Lung (tissue), 12 donors: ENCODE data around the gene RMND5A. TPM values are rescaled to one million over a fixed set of nuclear protein-coding genes. Genes with fewer than 3 reads are reported as not detected.

ENCODE experiments used
- ATAC-seq: fragments of 200-7000 bp; cut with Tn5 transposase; one replicate; pipeline ENCODE4 v1.9.1; 2020; ENCODE audit warnings: moderate number of reproducible peaks; ENCODE audit not compliant: insufficient read depth, low FRiP score
- DNase-seq, 3 donors: peaks; one replicate each; pipeline ENCODE4 v3.0.0-alpha.2; 2013 to 2017
- H3K27ac ChIP-seq, 2 donors: one replicate each; pipeline ENCODE4 v1.5.1; 2013; ENCODE audit warnings: mild to moderate bottlenecking in 2 of 2, moderate library complexity in 2 of 2, control low read depth in 1 of 2, inconsistent platforms in 1 of 2, low read depth in 1 of 2, low read length in 1 of 2
- H3K27me3 ChIP-seq, 3 donors: one replicate each; pipeline ENCODE4 v1.5.1; 2013; ENCODE audit warnings: low read length in 2 of 3; ENCODE audit not compliant: control insufficient read depth in 3 of 3, insufficient read depth in 3 of 3
- H3K36me3 ChIP-seq, 4 donors: one replicate each; pipeline ENCODE4 v1.5.1; 2013; ENCODE audit warnings: low read length in 4 of 4, mild to moderate bottlenecking in 1 of 4, moderate library complexity in 1 of 4; ENCODE audit not compliant: control insufficient read depth in 4 of 4, insufficient read depth in 4 of 4
- H3K4me1 ChIP-seq, 5 donors: one replicate each; pipeline ENCODE4 v1.5.1; 2013; ENCODE audit warnings: low read length in 5 of 5, mild to moderate bottlenecking in 2 of 5, moderate library complexity in 1 of 5; ENCODE audit not compliant: control insufficient read depth in 5 of 5, insufficient read depth in 5 of 5
- H3K4me3 ChIP-seq: one replicate; pipeline ENCODE4 v1.5.1; 2013; ENCODE audit warnings: mild to moderate bottlenecking, control low read depth, moderate library complexity
- H3K9ac ChIP-seq, 2 donors: one replicate each; pipeline ENCODE4 v1.5.1; 2013; ENCODE audit warnings: low read length in 2 of 2, control low read depth in 1 of 2; ENCODE audit not compliant: insufficient read depth in 1 of 2
- H3K9me3 ChIP-seq, 4 donors: one replicate each; pipeline ENCODE4 v1.5.1; 2013; ENCODE audit warnings: low read length in 3 of 4, mild to moderate bottlenecking in 1 of 4, moderate library complexity in 1 of 4; ENCODE audit not compliant: control insufficient read depth in 4 of 4, insufficient read depth in 3 of 4
- WGBS, 2 donors: extraction: QIAGEN DNeasy Blood & Tissue Kit; methylation state at CpG; one replicate each; pipeline ENCODE4 v1.1.7; 2013; 5-methylcytosine and 5-hydroxymethylcytosine counted together
- polyA plus RNA-seq, 2 donors: library from polyadenylated mRNA; stranded (reverse); fragments of 200-250 nt; gene quantifications; one replicate each; pipeline ENCODE4 v1.2.1, GENCODE V29; 2013
- total RNA-seq, 2 donors: library from RNA; depleted of rRNA in 1 of 2; stranded (reverse); fragments of >200 nt in 1 of 2; gene quantifications; one replicate each; pipeline ENCODE4 v1.2.1, GENCODE V29; 2014 to 2021
- TF ChIP-seq, protein P1 (sequence below): IDR thresholded peaks from 2 replicates; pipeline ENCODE4 v1.5.1; 2012; ENCODE audit warnings: mild to moderate bottlenecking; ENCODE audit errors: control extremely low read depth, extremely low read depth
- donor health status: control.
- donor health status: control.
- donor health status: Bipolar disorder and iron deficiency.
- donor health status: healthy.
- donor health status: DM: yes; HTN: yes; CAD: no.

RMND5A gene
- total and polyA plus RNA-seq, 4 donors, result 8.9 to 73.1 (median 16.6) TPM

DNA sequence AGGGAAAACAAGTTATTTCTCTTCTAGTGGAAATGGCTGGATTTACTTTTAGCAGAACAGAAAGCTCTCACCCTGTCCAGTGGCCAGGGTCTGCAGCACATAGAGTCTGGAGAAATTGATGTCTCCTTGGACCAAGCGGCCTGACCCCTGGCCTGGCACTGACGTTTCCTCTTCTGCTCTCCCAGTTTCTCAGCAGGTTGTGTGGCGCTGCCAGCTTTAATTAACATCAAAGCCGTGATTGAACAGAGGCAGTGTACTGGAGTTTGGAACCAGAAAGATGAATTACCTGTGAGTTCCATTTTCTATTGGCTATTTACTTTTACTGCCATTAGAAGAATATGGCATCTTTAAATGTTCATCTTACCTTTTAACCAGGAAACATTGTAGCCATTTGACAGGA lies 49.7 kb downstream of the RMND5A start:
- 90% methylated on average over 4 of the region's 4 CpGs for WGBS, 2 donors
- H3K27ac ChIP-seq, result no peak overlapping the region
- no peak for DNase-seq
- H3K27me3 ChIP-seq, result no peaks in the 10 kb centered on the region
- H3K4me1 ChIP-seq, result peaks cover 0 to 11% (median 5%) of the 10 kb centered on the region in 5 donors
- peaks cover 11 to 32% (median 25%) of the 10 kb centered on the region in 4 donors for H3K36me3 ChIP-seq
- TF ChIP-seq, protein P1, sequence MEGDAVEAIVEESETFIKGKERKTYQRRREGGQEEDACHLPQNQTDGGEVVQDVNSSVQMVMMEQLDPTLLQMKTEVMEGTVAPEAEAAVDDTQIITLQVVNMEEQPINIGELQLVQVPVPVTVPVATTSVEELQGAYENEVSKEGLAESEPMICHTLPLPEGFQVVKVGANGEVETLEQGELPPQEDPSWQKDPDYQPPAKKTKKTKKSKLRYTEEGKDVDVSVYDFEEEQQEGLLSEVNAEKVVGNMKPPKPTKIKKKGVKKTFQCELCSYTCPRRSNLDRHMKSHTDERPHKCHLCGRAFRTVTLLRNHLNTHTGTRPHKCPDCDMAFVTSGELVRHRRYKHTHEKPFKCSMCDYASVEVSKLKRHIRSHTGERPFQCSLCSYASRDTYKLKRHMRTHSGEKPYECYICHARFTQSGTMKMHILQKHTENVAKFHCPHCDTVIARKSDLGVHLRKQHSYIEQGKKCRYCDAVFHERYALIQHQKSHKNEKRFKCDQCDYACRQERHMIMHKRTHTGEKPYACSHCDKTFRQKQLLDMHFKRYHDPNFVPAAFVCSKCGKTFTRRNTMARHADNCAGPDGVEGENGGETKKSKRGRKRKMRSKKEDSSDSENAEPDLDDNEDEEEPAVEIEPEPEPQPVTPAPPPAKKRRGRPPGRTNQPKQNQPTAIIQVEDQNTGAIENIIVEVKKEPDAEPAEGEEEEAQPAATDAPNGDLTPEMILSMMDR, result no peak
- H3K4me3 ChIP-seq, result no peak overlapping the region
- no peak overlapping the region for H3K9ac ChIP-seq
- no peaks in the 10 kb centered on the region for H3K9me3 ChIP-seq
- ATAC-seq, result no peak

DNA sequence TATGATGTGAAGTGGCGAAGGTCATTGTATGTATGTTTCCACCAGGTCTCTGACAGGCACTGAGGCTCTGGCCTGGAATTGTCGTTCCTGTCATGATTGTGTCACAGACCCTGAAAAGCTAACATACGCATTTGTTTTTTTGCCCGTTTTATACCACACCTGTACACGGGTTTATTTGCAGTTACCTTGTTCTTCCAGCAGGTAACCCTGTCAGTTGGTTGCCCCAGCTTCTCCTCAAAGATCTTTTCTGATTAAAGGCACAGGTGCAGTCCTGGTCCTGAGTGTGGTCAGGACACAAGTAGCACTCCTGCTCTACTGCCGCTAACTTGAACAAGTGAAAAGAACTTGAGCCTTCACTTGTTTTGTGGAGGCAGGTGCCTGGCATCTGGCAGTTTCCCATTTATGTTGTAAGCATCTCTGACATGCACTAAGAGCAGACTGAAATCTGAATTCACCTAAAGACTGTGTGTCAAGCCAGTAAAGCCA lies 50.8 kb downstream of the RMND5A start:
- TF ChIP-seq, protein P1, result no peak
- no peaks in the 10 kb centered on the region for H3K9me3 ChIP-seq
- no peak overlapping the region for H3K4me3 ChIP-seq
- ATAC-seq (no peak), DNase-seq (no peak)
- H3K4me1 ChIP-seq, result peaks cover 0 to 13% (median 5%) of the 10 kb centered on the region in 5 donors
- no peak overlapping the region for H3K27ac ChIP-seq
- WGBS, 2 donors, result 85 to 92% methylated on average over 6 of the region's 6 CpGs
- H3K27me3 ChIP-seq, result no peaks in the 10 kb centered on the region
- no peak overlapping the region for H3K9ac ChIP-seq
- peaks cover 18 to 32% (median 26%) of the 10 kb centered on the region in 4 donors for H3K36me3 ChIP-seq

DNA sequence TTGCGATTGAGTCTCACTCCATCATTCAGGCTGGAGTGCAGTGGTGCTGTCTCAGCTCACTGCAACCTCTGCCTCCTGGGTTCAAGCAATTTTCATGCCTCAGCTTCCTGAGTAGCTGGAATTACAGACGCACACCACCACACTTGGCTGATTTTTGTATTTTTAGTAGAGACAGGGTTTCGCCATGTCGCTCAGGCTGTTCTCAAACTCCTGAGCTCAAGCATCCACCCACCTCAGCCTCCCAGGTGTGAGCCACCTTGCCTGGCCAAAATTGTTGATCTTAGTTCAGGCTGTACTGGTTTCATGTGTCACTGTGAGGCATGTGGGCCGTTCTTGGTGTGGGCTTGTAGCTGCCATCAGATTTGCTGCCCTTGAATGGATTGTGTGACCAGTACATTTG lies 52.5 kb downstream of the RMND5A start:
- TF ChIP-seq, protein P1, result no peak
- no peak for ATAC-seq
- WGBS, 2 donors, result 75 to 76% methylated on average over 5 of the region's 5 CpGs
- H3K9me3 ChIP-seq, result no peaks in the 10 kb centered on the region
- no peak overlapping the region for H3K4me3 ChIP-seq
- H3K27ac ChIP-seq, result no peak overlapping the region
- H3K4me1 ChIP-seq, result peaks cover 0 to 13% (median 5%) of the 10 kb centered on the region in 5 donors
- H3K27me3 ChIP-seq, result no peaks in the 10 kb centered on the region
- peaks cover 17 to 29% (median 23%) of the 10 kb centered on the region in 4 donors for H3K36me3 ChIP-seq
- H3K9ac ChIP-seq, result no peak overlapping the region
- no peak for DNase-seq

DNA sequence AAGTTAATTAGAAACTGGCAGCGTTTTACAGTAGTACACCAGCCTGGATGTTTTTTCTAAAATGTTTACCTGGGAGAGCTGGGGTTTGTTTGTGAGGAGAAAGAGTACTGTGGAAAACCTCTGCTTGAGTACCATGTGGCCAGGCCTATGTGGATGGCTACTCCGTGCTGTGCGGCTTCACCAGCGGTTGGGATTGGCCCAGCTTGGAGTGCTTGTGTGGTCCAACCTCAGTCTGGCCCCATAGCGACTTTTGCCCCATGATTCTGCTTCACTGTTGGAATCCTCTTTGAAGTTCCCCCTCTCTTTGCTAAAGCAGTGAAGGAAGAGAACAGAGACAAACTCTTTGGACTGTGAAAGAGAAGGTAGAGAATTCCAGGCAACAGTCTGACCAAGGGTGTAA lies 54.8 kb downstream of the RMND5A start:
- H3K27ac ChIP-seq, result no peak overlapping the region
- H3K36me3 ChIP-seq, result peaks cover 17 to 29% (median 20%) of the 10 kb centered on the region in 4 donors
- ATAC-seq (no peak), DNase-seq (peak in 1 of 3 donors; percentile 45)
- no peaks in the 10 kb centered on the region for H3K9me3 ChIP-seq
- TF ChIP-seq, protein P1, result no peak
- H3K4me1 ChIP-seq, result peaks cover 0 to 10% (median 3%) of the 10 kb centered on the region in 5 donors
- 72 to 76% methylated on average over 5 of the region's 5 CpGs for WGBS, 2 donors
- no peak overlapping the region for H3K4me3 ChIP-seq
- no peaks in the 10 kb centered on the region for H3K27me3 ChIP-seq
- no peak overlapping the region for H3K9ac ChIP-seq
